Activated T-cell treated with anti-CD3 and anti-CD28 coated beads, Interleukin-2, amount 50 U/mL, for 24 hours (primary cell): Measurements from ENCODE around the gene SMARCD1.

Experiments
- DNase-seq: peaks from one replicate; pipeline ENCODE4 v3.0.0-alpha.2; 2020
- H3K27ac Mint-ChIP-seq: 2 replicates; pipeline ENCODE4 v1.8.0; 2020; ENCODE audit warnings: mild to moderate bottlenecking, mixed read lengths
- H3K27me3 Mint-ChIP-seq: 2 replicates; pipeline ENCODE4 v1.8.0; 2020; ENCODE audit warnings: mixed read lengths
- H3K36me3 Mint-ChIP-seq: 2 replicates; pipeline ENCODE4 v1.8.0; 2020; ENCODE audit warnings: low read depth, mixed read lengths
- H3K4me1 Mint-ChIP-seq: 2 replicates; pipeline ENCODE4 v1.8.0; 2020; ENCODE audit warnings: low read depth, mixed read lengths
- H3K4me3 Mint-ChIP-seq: 2 replicates; pipeline ENCODE4 v1.8.0; 2020; ENCODE audit warnings: mild to moderate bottlenecking, moderate library complexity, mixed read lengths
- H3K9me3 Mint-ChIP-seq: 2 replicates; pipeline ENCODE4 v1.8.0; 2020; ENCODE audit warnings: mixed read lengths

Gene SMARCD1

GRCh38 chr12:50062728-50063460 is 22.2 kb upstream of the SMARCD1 start:
- no peak for DNase-seq
- Mint-ChIP-seq H3K27ac (no peak overlapping the region), H3K36me3 (peaks cover 26% of the 10 kb centered on the region), H3K4me1 (peaks cover 28% of the 10 kb centered on the region), H3K9me3 (no peaks in the 10 kb centered on the region), H3K27me3 (peaks cover 16% of the 10 kb centered on the region), H3K4me3 (no peak overlapping the region)

- H3K9me3 Mint-ChIP-seq: no peaks in the 10 kb centered on the region
- no peak overlapping the region for H3K27ac Mint-ChIP-seq
- H3K4me1 Mint-ChIP-seq: peaks cover 9% of the 10 kb centered on the region
- DNase-seq: no peak
- no peak overlapping the region for H3K4me3 Mint-ChIP-seq
- no peaks in the 10 kb centered on the region for H3K27me3 Mint-ChIP-seq
- peaks cover 12% of the 10 kb centered on the region for H3K36me3 Mint-ChIP-seq
Measured at GRCh38 chr12:50065726-50066310, 19.3 kb upstream of the SMARCD1 start.

GRCh38 chr12:50066402-50066801 is 18.7 kb upstream of the SMARCD1 start:
- Mint-ChIP-seq H3K9me3 (no peaks in the 10 kb centered on the region), H3K27me3 (no peaks in the 10 kb centered on the region), H3K36me3 (peaks cover 8% of the 10 kb centered on the region), H3K27ac (no peak overlapping the region), H3K4me1 (peaks cover 6% of the 10 kb centered on the region), H3K4me3 (no peak overlapping the region)
- DNase-seq: no peak

- no peak overlapping the region for H3K4me3 Mint-ChIP-seq
- H3K27ac Mint-ChIP-seq: no peak overlapping the region
Measured at GRCh38 chr12:50069069-50069468, 16.1 kb upstream of the SMARCD1 start.

GRCh38 chr12:50069539-50069938 is 15.6 kb upstream of the SMARCD1 start:
- H3K9me3 Mint-ChIP-seq: no peaks in the 10 kb centered on the region
- H3K36me3 Mint-ChIP-seq: peaks cover 5% of the 10 kb centered on the region
- no peaks in the 10 kb centered on the region for H3K27me3 Mint-ChIP-seq
- H3K4me1 Mint-ChIP-seq: peaks cover 6% of the 10 kb centered on the region
- H3K27ac Mint-ChIP-seq: no peak overlapping the region
- no peak overlapping the region for H3K4me3 Mint-ChIP-seq
- DNase-seq: no peak

More at GRCh38 chr12:50069069-50069468, 16.1 kb upstream of the SMARCD1 start:
- H3K4me1 Mint-ChIP-seq: peaks cover 6% of the 10 kb centered on the region
- no peaks in the 10 kb centered on the region for H3K27me3 Mint-ChIP-seq
- peaks cover 5% of the 10 kb centered on the region for H3K36me3 Mint-ChIP-seq
- H3K9me3 Mint-ChIP-seq: no peaks in the 10 kb centered on the region
- DNase-seq: no peak

GRCh38 chr12:50070314-50071060 is 14.7 kb upstream of the SMARCD1 start:
- H3K4me3 Mint-ChIP-seq: no peak overlapping the region
- H3K27ac Mint-ChIP-seq: no peak overlapping the region
- DNase-seq: peak; percentile 74
- H3K4me1 Mint-ChIP-seq: peaks cover 9% of the 10 kb centered on the region
- H3K9me3 Mint-ChIP-seq: no peaks in the 10 kb centered on the region
- no peaks in the 10 kb centered on the region for H3K27me3 Mint-ChIP-seq
- H3K36me3 Mint-ChIP-seq: peaks cover 5% of the 10 kb centered on the region

- Mint-ChIP-seq H3K27me3 (no peaks in the 10 kb centered on the region), H3K9me3 (no peaks in the 10 kb centered on the region), H3K27ac (no peak overlapping the region), H3K36me3 (peaks cover 5% of the 10 kb centered on the region), H3K4me3 (no peak overlapping the region), H3K4me1 (peaks cover 8% of the 10 kb centered on the region)
- DNase-seq: no peak
Measured at GRCh38 chr12:50072198-50072907, 12.8 kb upstream of the SMARCD1 start.

GRCh38 chr12:50073206-50073605 is 11.9 kb upstream of the SMARCD1 start:
- no peak overlapping the region for H3K27ac Mint-ChIP-seq
- no peak overlapping the region for H3K4me3 Mint-ChIP-seq
- no peaks in the 10 kb centered on the region for H3K27me3 Mint-ChIP-seq
- peaks cover 5% of the 10 kb centered on the region for H3K36me3 Mint-ChIP-seq
- DNase-seq: no peak
- H3K4me1 Mint-ChIP-seq: peaks cover 8% of the 10 kb centered on the region
- no peaks in the 10 kb centered on the region for H3K9me3 Mint-ChIP-seq

- Mint-ChIP-seq H3K4me1 (peaks cover 8% of the 10 kb centered on the region), H3K4me3 (no peak overlapping the region), H3K27ac (no peak overlapping the region)
Measured at GRCh38 chr12:50073712-50074111, 11.4 kb upstream of the SMARCD1 start.

GRCh38 chr12:50074936-50075807 is 10.0 kb upstream of the SMARCD1 start:
- H3K27me3 Mint-ChIP-seq: no peaks in the 10 kb centered on the region
- H3K4me3 Mint-ChIP-seq: no peak overlapping the region
- H3K4me1 Mint-ChIP-seq: peaks cover 8% of the 10 kb centered on the region
- peak overlapping the region; percentile 50 for H3K27ac Mint-ChIP-seq
- peak; percentile 88 for DNase-seq
- H3K9me3 Mint-ChIP-seq: no peaks in the 10 kb centered on the region
- H3K36me3 Mint-ChIP-seq: peaks cover 5% of the 10 kb centered on the region

More at GRCh38 chr12:50073712-50074111, 11.4 kb upstream of the SMARCD1 start:
- Mint-ChIP-seq H3K27me3 (no peaks in the 10 kb centered on the region), H3K36me3 (peaks cover 5% of the 10 kb centered on the region), H3K9me3 (no peaks in the 10 kb centered on the region)
- no peak for DNase-seq

GRCh38 chr12:50075808-50076170 is 9.4 kb upstream of the SMARCD1 start:
- DNase-seq: no peak
- H3K4me3 Mint-ChIP-seq: no peak overlapping the region
- no peak overlapping the region for H3K27ac Mint-ChIP-seq
- peaks cover 4% of the 10 kb centered on the region for H3K36me3 Mint-ChIP-seq
- H3K27me3 Mint-ChIP-seq: no peaks in the 10 kb centered on the region
- H3K9me3 Mint-ChIP-seq: no peaks in the 10 kb centered on the region
- peaks cover 3% of the 10 kb centered on the region for H3K4me1 Mint-ChIP-seq

GRCh38 chr12:50077099-50077498 is 8.0 kb upstream of the SMARCD1 start:
- Mint-ChIP-seq H3K9me3 (no peaks in the 10 kb centered on the region), H3K4me3 (no peak overlapping the region), H3K36me3 (peaks cover 4% of the 10 kb centered on the region), H3K27me3 (no peaks in the 10 kb centered on the region), H3K4me1 (peaks cover 3% of the 10 kb centered on the region), H3K27ac (no peak overlapping the region)
- no peak for DNase-seq

- H3K9me3 Mint-ChIP-seq: no peaks in the 10 kb centered on the region
Measured at GRCh38 chr12:50078281-50078680, 6.9 kb upstream of the SMARCD1 start.

GRCh38 chr12:50079771-50080170 is 5.4 kb upstream of the SMARCD1 start:
- DNase-seq: no peak
- Mint-ChIP-seq H3K4me3 (no peak overlapping the region), H3K27me3 (no peaks in the 10 kb centered on the region), H3K36me3 (peaks cover 4% of the 10 kb centered on the region), H3K9me3 (no peaks in the 10 kb centered on the region), H3K27ac (no peak overlapping the region), H3K4me1 (peaks cover 10% of the 10 kb centered on the region)

More at GRCh38 chr12:50078281-50078680, 6.9 kb upstream of the SMARCD1 start:
- Mint-ChIP-seq H3K4me1 (peaks cover 3% of the 10 kb centered on the region), H3K27me3 (no peaks in the 10 kb centered on the region), H3K4me3 (no peak overlapping the region), H3K36me3 (peaks cover 4% of the 10 kb centered on the region), H3K27ac (no peak overlapping the region)
- no peak for DNase-seq
